OCI-LY3 (cell line): Measurements from ENCODE around the gene ARMC9.

Source experiments
- H2AFZ ChIP-seq: fragments of 200-600, 300-600 bp; shearing (Covaris generic); 2 replicates; pipeline ENCODE4 v1.6.0; 2014; ENCODE audit warnings: antibody characterized with exemption, low read depth, low read length
- H3K27ac ChIP-seq: fragments of 200-600, 300-600 bp; sonication (generic); 2 replicates; pipeline ENCODE4 v1.5.1; 2014; ENCODE audit warnings: mild to moderate bottlenecking, low read length, moderate library complexity, mixed read lengths
- H3K27me3 ChIP-seq: fragments of 200-600, 300-600 bp; sonication (generic); 2 replicates; pipeline ENCODE4 v1.6.1; 2014; ENCODE audit warnings: low read depth, low read length, mixed read lengths
- H3K36me3 ChIP-seq: fragments of 200-600, 300-600 bp; sonication (generic); replicated peaks from 2 replicates; pipeline ENCODE3; 2014; ENCODE audit warnings: low read depth, low read length, mixed read lengths
- H3K4me1 ChIP-seq: fragments of 300-600, 200-600 bp; sonication (generic); 2 replicates; pipeline ENCODE4 v1.6.1; 2014; ENCODE audit warnings: low read length, mixed read lengths
- H3K4me2 ChIP-seq: fragments of 200-600, 300-600 bp; sonication (generic); 2 replicates; pipeline ENCODE4 v1.6.1; 2014; ENCODE audit warnings: low read length, mixed read lengths
- H3K4me3 ChIP-seq: fragments of 300-600, 200-600 bp; sonication (generic); 2 replicates; pipeline ENCODE4 v1.5.1; 2014; ENCODE audit warnings: antibody characterized with exemption, mild to moderate bottlenecking, low read length, moderate library complexity
- H3K79me2 ChIP-seq: fragments of 300-600, 200-600 bp; shearing (Covaris generic); 2 replicates; pipeline ENCODE4 v1.6.1; 2014; ENCODE audit warnings: mild to moderate bottlenecking, low read length, mixed read lengths
- H3K9ac ChIP-seq: fragments of 300-600, 200-600 bp; shearing (Covaris generic); 2 replicates; pipeline ENCODE4 v1.6.0; 2014; ENCODE audit warnings: mild to moderate bottlenecking, low read length, moderate library complexity
- H3K9me3 ChIP-seq: fragments of 200-600, 300-600 bp; shearing (Covaris generic); 2 replicates; pipeline ENCODE4 v1.6.1; 2014; ENCODE audit warnings: low read length, mixed read lengths; ENCODE audit not compliant: insufficient read depth
- H4K20me1 ChIP-seq: fragments of 200-600, 300-600 bp; sonication (generic); 2 replicates; pipeline ENCODE4 v1.6.1; 2016; ENCODE audit warnings: low read length, mixed read lengths; ENCODE audit not compliant: insufficient read depth
- CTCF ChIP-seq: fragments of 200-600, 300-600 bp; sonication (generic); IDR thresholded peaks from 2 replicates; pipeline ENCODE4 v1.5.1; 2014; ENCODE audit warnings: antibody characterized with exemption, low read length, low read depth
- EZH2phosphoT487 ChIP-seq: fragments of 200-600 bp; shearing (Covaris generic); IDR thresholded peaks from 2 replicates; pipeline ENCODE4 v1.6.1; 2018; ENCODE audit warnings: antibody characterized with exemption, mixed run types, low read depth

The ARMC9 gene

GRCh38 chr2:231370749-231371429 is 172.5 kb downstream of the ARMC9 start:
- Histone ChIP-seq H3K79me2 (no peaks in the 10 kb centered on the region), H4K20me1 (no peaks in the 10 kb centered on the region), H3K27me3 (no peaks in the 10 kb centered on the region), H3K9me3 (no peaks in the 10 kb centered on the region), H3K36me3 (no peaks in the 10 kb centered on the region), H3K4me2 (no peak overlapping the region), H3K4me3 (no peak overlapping the region), H3K4me1 (no peaks in the 10 kb centered on the region), H3K27ac (no peak overlapping the region), H3K9ac (no peak overlapping the region), H2AFZ (no peak overlapping the region)
- TF ChIP-seq EZH2phosphoT487 (no peak), CTCF (no peak)

- no peak overlapping the region for H3K27ac ChIP-seq
- H3K9me3 ChIP-seq, result no peaks in the 10 kb centered on the region
- no peak overlapping the region for H3K9ac ChIP-seq
- no peaks in the 10 kb centered on the region for H3K36me3 ChIP-seq
- TF ChIP-seq CTCF (no peak), EZH2phosphoT487 (no peak)
- H3K27me3 ChIP-seq, result no peaks in the 10 kb centered on the region
- H3K79me2 ChIP-seq, result no peaks in the 10 kb centered on the region
- H3K4me1 ChIP-seq, result no peaks in the 10 kb centered on the region
- H4K20me1 ChIP-seq, result no peaks in the 10 kb centered on the region
- H3K4me3 ChIP-seq, result no peak overlapping the region
- no peak overlapping the region for H2AFZ ChIP-seq
- H3K4me2 ChIP-seq, result no peak overlapping the region
Observed at GRCh38 chr2:231371430-231372054, 173.1 kb downstream of the ARMC9 start.

- Histone ChIP-seq H3K9ac (no peak overlapping the region), H3K4me2 (no peak overlapping the region), H3K27ac (no peak overlapping the region), H3K36me3 (no peaks in the 10 kb centered on the region), H3K4me3 (no peak overlapping the region), H3K9me3 (no peaks in the 10 kb centered on the region), H3K79me2 (no peaks in the 10 kb centered on the region), H3K27me3 (no peaks in the 10 kb centered on the region), H4K20me1 (no peaks in the 10 kb centered on the region), H3K4me1 (no peaks in the 10 kb centered on the region), H2AFZ (no peak overlapping the region)
- TF ChIP-seq EZH2phosphoT487 (no peak), CTCF (no peak)
Observed at GRCh38 chr2:231372326-231372725, 173.9 kb downstream of the ARMC9 start.

- H3K79me2 ChIP-seq, result no peaks in the 10 kb centered on the region
- no peak overlapping the region for H3K9ac ChIP-seq
- no peak for TF ChIP-seq EZH2phosphoT487
- no peak for TF ChIP-seq CTCF
- no peaks in the 10 kb centered on the region for H3K4me1 ChIP-seq
- H3K9me3 ChIP-seq, result no peaks in the 10 kb centered on the region
- no peaks in the 10 kb centered on the region for H4K20me1 ChIP-seq
- no peak overlapping the region for H3K4me3 ChIP-seq
- no peak overlapping the region for H3K27ac ChIP-seq
- H2AFZ ChIP-seq, result no peak overlapping the region
- no peaks in the 10 kb centered on the region for H3K27me3 ChIP-seq
- H3K36me3 ChIP-seq, result no peaks in the 10 kb centered on the region
- H3K4me2 ChIP-seq, result no peak overlapping the region
Observed at GRCh38 chr2:231373184-231373583, 174.8 kb downstream of the ARMC9 start.
